Fibroblast of skin of left quadriceps (primary cell): Measurements from ENCODE around the gene PSMG2.
"Not testable (repeated sequence)": the region's sequence is repeated elsewhere in the genome, so short reads cannot be mapped to it uniquely, and the experiment has no call there.

Experiments
- DNase-seq, 2 experiments: peaks; one replicate each; pipeline ENCODE4 v3.0.0-alpha.2; 2013; ENCODE audit warnings: low read depth in 2 of 2

PSMG2 gene

GRCh38 chr18:12721495-12722275 is 18.8 kb downstream of the PSMG2 start:
- DNase-seq: no peak

- DNase-seq: no peak
Measured at GRCh38 chr18:12722731-12723130, 19.9 kb downstream of the PSMG2 start.

- DNase-seq: no peak
Measured at GRCh38 chr18:12726331-12726730, 23.5 kb downstream of the PSMG2 start.

GRCh38 chr18:12726774-12727550 is 24.1 kb downstream of the PSMG2 start:
- peak; percentile 41 to 49 for DNase-seq

GRCh38 chr18:12737243-12737902 is 34.5 kb downstream of the PSMG2 start:
- no peak for DNase-seq

- peak; percentile 40 to 48 for DNase-seq
Measured at GRCh38 chr18:12741351-12741750, 38.5 kb downstream of the PSMG2 start.

- peak; percentile 54 to 65 for DNase-seq
Measured at GRCh38 chr18:12742453-12742852, 39.6 kb downstream of the PSMG2 start.

- peak; percentile 44 to 46 for DNase-seq
Measured at GRCh38 chr18:12744103-12744502, 41.3 kb downstream of the PSMG2 start.

GRCh38 chr18:12745095-12745795 is 42.4 kb downstream of the PSMG2 start:
- peak; percentile 73 to 74 for DNase-seq

GRCh38 chr18:12747530-12748315 is 44.9 kb downstream of the PSMG2 start:
- no peak for DNase-seq

GRCh38 chr18:12748671-12749070 is 45.8 kb downstream of the PSMG2 start:
- DNase-seq: no peak

- no peak for DNase-seq
Measured at GRCh38 chr18:12749121-12749520, 46.3 kb downstream of the PSMG2 start.

- DNase-seq: no peak
Measured at GRCh38 chr18:12750076-12750714, 47.4 kb downstream of the PSMG2 start.

GRCh38 chr18:12750715-12751502 is 48.1 kb downstream of the PSMG2 start:
- DNase-seq: no peak

- no peak for DNase-seq
Measured at GRCh38 chr18:12751503-12751884, 48.7 kb downstream of the PSMG2 start.

GRCh38 chr18:12751891-12752290 is 49.0 kb downstream of the PSMG2 start:
- DNase-seq: no peak

GRCh38 chr18:12754511-12754910 is 51.7 kb downstream of the PSMG2 start:
- DNase-seq: no peak

- not testable (repeated sequence) for DNase-seq
Measured at GRCh38 chr18:12755606-12756005, 52.8 kb downstream of the PSMG2 start.

GRCh38 chr18:12756619-12757239 is 53.9 kb downstream of the PSMG2 start:
- DNase-seq: not testable (repeated sequence)
